Fibroblast of skin of abdomen (primary cell): ENCODE results near the gene C20orf204.

ENCODE experiments used
- DNase-seq: peaks from one replicate; pipeline ENCODE4 v3.0.0-alpha.2; 2013

C20orf204 gene

DNA sequence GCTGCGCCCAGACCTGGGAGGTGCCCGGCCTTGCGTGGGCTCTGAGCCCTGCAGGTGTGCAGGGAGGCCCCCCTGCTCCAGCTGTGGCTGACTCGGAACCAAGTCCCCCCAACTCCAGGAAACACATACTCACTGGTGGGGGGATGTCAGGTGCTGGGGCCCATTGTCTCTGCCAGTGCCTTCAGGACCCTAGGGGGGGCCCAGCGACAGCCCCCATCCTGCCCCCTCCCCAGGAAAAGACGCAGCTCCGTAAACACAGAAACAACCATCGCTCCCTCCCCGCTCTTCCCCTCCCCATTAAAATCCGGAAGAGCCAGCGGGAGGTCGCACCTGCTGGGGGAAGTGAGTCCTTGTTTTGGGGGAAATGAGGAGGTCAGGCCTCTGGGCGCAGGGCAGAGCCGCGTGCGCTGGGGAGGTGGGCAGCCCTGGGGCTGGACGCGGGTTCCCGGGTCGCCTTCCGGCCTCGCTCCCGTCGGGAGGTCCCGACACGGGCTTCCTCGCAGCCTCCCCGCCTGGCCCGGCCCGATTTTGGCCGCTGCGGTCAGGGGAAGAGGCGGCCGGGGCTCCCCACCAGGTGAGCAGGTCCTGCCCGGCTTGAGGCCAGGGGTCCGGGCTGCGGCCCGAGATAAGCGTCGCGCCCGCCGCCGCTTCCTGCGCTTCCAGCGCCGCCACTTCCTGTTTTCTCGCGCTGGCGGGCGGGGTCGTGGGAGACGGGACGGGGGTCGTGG lies 6.2 kb downstream of the C20orf204 start:
- no peak for DNase-seq

GRCh38 chr20:64043768-64044167 lies 7.8 kb downstream of the C20orf204 start:
- no peak for DNase-seq

DNA sequence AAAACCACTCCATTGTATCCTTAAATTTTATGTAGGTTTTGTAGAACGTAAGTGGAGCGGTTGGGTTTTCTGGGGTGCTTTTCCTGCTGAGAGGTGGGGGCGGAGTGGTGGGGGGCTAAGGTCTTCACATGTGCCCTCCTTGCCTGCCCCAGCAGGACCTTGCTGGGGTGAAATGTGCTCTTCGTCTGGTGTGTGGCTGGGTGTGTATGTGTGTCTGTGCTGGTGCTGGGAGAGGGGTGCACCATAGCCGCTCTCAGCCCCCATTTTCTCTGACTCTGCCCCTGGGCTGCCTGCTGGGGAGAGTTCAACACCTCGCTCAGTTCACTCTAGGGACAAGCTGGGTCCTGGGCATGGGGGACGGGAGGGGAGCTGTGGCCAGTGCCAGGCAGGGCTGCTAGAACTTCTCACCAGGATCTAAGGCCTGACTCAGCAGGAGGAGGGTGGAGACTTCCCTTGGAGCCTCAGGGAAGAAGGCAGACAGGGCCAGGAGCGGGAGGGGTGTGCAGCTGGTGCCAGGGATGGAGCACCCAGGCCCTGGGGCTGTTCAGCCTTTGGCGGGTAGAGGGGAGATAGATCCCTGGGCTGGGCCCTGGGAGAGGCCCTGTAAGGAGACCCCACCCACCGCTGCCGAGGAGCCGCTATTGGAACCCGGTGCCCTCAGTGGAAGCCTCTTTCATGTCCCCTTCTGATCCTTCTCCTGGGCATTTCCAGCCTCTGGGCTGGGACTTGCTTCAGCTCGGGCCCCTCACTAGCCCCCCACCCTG lies 8.7 kb downstream of the C20orf204 start:
- DNase-seq, result peak; percentile 22

- DNase-seq, result no peak
These were observed 9.5 kb downstream of the C20orf204 start for GRCh38 chr20:64045346-64046011.

- DNase-seq, result no peak
These were observed 11.0 kb downstream of the C20orf204 start for GRCh38 chr20:64047046-64047389.

DNA sequence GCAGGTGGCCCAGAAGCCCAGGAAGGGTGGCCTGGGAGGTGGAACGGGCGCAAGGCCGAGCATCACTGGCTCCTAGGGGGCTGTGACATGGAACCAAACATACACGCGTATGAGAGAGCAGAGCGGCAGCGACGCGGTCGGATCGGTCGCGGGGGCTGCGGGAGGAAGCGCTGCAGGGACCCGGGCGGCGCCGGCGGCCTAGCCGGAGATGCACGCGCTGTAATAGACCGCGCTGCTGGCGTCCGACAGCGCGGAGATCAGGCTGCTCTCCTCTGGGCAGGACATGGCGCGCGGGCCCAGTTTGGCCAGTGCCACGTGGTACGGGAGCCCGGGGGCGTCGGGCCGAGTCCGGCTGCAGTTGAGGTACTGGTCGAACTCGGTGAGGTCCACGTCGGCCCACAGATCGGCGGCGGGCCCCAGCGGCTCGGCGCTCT lies 12.0 kb downstream of the C20orf204 start:
- DNase-seq, result no peak

- no peak for DNase-seq
These were observed 12.5 kb downstream of the C20orf204 start for GRCh38 chr20:64048402-64049044.

- DNase-seq, result peak; percentile 19
These were observed 13.3 kb downstream of the C20orf204 start, which contains the start of gene SOX18 for GRCh38 chr20:64049060-64049877. TSS of gene SOX18 (minus strand) at chr20:64049639. CDS start at chr20:64049516, 123 bp downstream.

DNA sequence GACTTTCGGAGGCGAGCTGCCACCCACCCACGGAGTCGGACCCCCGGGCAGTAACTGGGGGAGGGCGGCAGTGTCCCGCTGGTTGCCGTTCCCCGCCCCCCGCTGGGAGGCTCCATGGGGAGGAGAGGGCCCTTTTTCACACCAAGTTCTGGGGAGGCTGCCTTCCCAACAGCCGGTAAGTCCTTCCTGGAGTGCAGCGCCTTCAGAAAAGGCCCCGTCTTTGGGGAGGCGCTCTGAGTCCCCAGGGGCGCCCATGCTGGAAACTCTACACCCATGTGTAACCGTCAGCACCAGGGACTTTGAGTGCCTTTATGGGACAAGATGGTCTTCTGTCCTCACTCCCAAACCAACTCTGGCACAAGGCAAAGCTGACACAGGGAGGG lies 13.9 kb downstream of the C20orf204 start:
- DNase-seq, result no peak

- DNase-seq, result no peak
These were observed 14.5 kb downstream of the C20orf204 start for GRCh38 chr20:64050261-64051032.

GRCh38 chr20:64051033-64051452 lies 15.1 kb downstream of the C20orf204 start:
- no peak for DNase-seq

DNA sequence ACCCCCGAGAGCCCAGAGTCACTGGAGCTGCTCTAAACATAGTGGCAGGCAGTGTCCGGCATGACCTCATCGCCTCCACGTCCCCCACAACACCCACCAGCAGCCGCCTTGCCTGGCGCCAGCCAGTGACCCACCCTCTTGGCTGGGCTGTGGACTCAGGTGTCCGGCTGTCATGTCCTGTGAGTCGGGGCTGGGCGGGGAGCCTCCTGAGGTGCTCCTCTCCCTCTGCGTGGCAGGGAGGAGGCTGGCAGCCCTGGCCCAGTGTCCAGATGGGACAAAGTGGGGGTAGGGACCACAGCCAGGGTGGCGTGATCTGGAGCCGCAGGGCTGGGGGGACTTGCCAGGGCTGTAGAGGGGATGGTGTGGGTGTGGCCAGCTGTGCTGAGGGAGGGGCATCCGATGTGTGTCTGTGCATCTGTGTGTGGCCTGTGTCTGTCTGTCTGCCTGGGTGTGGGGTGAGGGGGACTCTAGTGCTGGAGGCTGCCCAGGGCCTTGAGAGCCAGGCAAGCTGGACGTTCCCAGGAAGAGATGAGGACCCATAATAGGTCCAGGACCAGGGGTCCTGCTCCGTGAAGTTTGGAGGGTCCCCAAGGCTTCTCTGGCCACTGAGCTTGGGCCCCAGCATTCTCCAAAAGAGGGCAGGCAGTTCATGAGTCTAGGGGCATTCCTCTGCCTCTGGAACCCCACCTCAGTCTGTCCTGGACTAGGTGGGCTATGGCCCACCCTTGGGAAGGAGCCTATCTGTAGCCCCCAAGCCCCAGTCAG lies 15.8 kb downstream of the C20orf204 start:
- DNase-seq, result no peak

- no peak for DNase-seq
These were observed 16.3 kb downstream of the C20orf204 start for GRCh38 chr20:64052326-64052722.

GRCh38 chr20:64052987-64053840 lies 17.2 kb downstream of the C20orf204 start:
- DNase-seq, result no peak

DNA sequence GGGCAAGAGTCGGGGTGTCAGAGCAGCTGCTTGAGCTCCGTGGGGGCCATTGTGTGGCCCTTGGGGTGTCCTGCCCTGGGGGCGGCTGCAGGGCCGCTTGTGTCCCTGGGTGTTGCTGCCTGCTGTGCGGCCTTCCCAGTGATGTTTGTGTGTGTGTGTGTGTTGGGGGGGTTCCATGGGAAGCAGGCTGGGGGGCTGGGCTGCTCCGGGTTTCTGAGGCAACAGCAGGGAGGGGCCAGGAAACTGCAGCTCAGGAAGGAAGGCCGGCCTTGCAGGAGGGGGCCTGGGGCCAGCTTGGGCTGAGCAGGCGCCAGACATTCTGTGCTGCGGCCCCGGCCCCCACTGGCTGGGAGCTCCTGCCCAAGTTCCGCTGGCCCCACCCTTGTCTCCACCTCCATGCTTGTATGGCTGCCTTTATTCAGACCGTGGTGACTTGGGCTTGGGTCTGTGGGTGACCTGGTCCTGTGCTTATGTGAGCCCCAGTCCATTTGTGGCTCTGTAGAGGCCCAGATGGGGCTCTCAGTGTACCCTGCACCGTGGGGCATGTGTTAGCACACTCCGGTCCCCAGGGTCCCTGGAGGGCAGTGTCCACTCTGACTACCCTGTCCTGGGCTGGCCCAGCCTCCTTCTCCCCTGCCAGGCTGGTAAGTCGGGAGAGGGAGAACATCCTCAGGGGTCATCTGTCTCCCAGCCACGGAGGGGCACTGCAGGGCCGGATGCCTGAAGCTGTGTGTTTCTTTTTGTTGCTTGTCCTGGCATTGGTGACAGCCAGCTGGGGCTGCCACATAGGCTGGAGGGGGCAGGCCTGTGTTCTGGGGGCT lies 18.1 kb downstream of the C20orf204 start:
- peak; percentile 51 for DNase-seq

DNA sequence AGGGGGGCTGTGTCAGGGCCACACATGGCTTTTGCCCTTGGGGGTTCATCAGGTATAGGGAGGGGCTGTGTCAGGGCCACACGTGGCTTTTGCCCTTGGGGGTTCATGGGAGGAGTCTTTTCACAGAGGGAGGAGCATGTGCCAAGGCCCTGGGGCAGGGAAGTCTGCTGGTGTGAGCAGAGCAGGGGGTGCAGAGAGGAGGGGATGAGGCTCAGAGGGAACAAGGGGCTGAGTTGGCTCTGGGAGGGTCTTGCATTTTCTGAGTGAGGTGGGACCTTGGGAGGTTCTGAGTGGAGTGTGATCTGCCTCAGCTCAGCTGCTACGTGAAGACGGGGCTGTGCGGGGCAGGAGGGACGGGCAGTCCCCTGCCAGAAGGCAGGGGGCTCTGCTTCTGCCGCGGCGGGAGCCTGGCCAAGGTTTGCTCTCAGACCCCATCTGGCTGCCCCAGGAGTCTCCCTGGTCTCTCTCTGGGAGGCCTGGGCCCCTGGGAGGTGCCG lies 19.5 kb downstream of the C20orf204 start:
- no peak for DNase-seq

- DNase-seq, result peak; percentile 36
These were observed 20.1 kb downstream of the C20orf204 start for GRCh38 chr20:64055893-64056638.

- no peak for DNase-seq
These were observed 20.6 kb downstream of the C20orf204 start for GRCh38 chr20:64056639-64056888.
